ENCODE measurements around the gene MBP.

MBP gene

GRCh38 chr18:77139619-77140018 lies 7.0 kb upstream of the MBP start:
- Histone ChIP-seq H3K36me3 (ENCODE audit: control insufficient read depth, low read depth, low read length) (no peaks in the 10 kb centered on the region), H3K9ac (ENCODE audit: low read length) (no peak overlapping the region), H3K27me3 (ENCODE audit: control insufficient read depth, insufficient read depth, low read length) (peaks cover 3% of the 10 kb centered on the region), H3K4me3 (ENCODE audit: low read length) (no peak overlapping the region), H3K27ac (ENCODE audit: low read length) (no peak overlapping the region), H3K9me3 (ENCODE audit: control insufficient read depth, low read depth, low read length) (peaks cover 5% of the 10 kb centered on the region), H3K4me1 (ENCODE audit: control insufficient read depth, low read depth, low read length) (no peaks in the 10 kb centered on the region)

- peaks cover 17% of the 10 kb centered on the region for H3K27me3 ChIP-seq (ENCODE audit: control insufficient read depth, insufficient read depth, low read length)
- no peaks in the 10 kb centered on the region for H3K4me1 ChIP-seq (ENCODE audit: control insufficient read depth, low read depth, low read length)
- no peak overlapping the region for H3K4me3 ChIP-seq (ENCODE audit: low read length)
- H3K9ac ChIP-seq (ENCODE audit: low read length), result no peak overlapping the region
- H3K36me3 ChIP-seq (ENCODE audit: control insufficient read depth, low read depth, low read length), result no peaks in the 10 kb centered on the region
- peaks cover 5% of the 10 kb centered on the region for H3K9me3 ChIP-seq (ENCODE audit: control insufficient read depth, low read depth, low read length)
- no peak overlapping the region for H3K27ac ChIP-seq (ENCODE audit: low read length)
These were observed 5.7 kb upstream of the MBP start for GRCh38 chr18:77138270-77138669.

GRCh38 chr18:77137851-77138250 lies 5.3 kb upstream of the MBP start:
- Histone ChIP-seq H3K27me3 (ENCODE audit: control insufficient read depth, insufficient read depth, low read length) (peaks cover 21% of the 10 kb centered on the region), H3K4me3 (ENCODE audit: low read length) (no peak overlapping the region), H3K9me3 (ENCODE audit: control insufficient read depth, low read depth, low read length) (peaks cover 5% of the 10 kb centered on the region), H3K27ac (ENCODE audit: low read length) (no peak overlapping the region), H3K4me1 (ENCODE audit: control insufficient read depth, low read depth, low read length) (no peaks in the 10 kb centered on the region), H3K36me3 (ENCODE audit: control insufficient read depth, low read depth, low read length) (no peaks in the 10 kb centered on the region), H3K9ac (ENCODE audit: low read length) (no peak overlapping the region)

DNA sequence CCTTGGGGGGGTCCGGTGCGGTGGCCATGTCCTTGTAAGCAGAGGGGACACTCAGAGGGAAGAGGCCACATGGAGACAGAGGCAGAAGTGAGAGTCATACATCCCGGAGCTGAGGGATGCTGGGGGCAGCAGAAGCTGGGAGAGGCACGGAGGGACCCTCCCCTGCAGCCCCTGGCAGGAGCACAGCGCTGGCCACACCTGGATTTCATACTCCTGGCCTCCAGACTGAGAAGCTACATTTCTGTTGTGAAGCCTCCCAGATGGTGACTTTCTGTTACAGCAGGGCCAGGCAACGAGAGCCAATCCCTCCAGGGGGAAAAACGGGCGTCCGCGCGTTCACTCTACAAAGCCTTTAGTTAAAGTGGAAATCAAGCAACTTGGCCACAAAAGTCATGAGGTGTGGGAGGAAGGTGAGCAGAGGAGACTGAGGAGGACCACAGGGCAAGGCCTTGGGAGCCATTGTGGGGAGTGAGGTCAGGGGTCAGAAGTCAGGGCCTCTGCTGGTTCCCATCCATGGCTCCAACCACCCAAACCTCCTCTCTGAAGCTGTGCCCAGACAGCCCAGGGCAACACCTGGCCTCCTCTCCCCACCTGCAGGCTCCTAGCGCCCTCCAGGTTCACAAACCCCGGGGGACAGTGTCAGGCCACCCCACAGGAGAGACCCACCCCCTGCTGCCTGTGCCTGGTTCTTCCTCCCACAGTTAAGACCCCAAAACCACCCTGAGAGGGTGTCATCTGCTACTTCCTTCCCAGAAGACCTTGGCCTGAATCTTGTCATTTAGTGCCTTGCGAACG lies 4.5 kb upstream of the MBP start:
- Histone ChIP-seq H3K36me3 (ENCODE audit: control insufficient read depth, low read depth, low read length) (no peaks in the 10 kb centered on the region), H3K9ac (ENCODE audit: low read length) (no peak overlapping the region), H3K27me3 (ENCODE audit: control insufficient read depth, insufficient read depth, low read length) (peaks cover 27% of the 10 kb centered on the region), H3K4me3 (ENCODE audit: low read length) (no peak overlapping the region), H3K4me1 (ENCODE audit: control insufficient read depth, low read depth, low read length) (no peaks in the 10 kb centered on the region), H3K9me3 (ENCODE audit: control insufficient read depth, low read depth, low read length) (peaks cover 3% of the 10 kb centered on the region), H3K27ac (ENCODE audit: low read length) (no peak overlapping the region)

DNA sequence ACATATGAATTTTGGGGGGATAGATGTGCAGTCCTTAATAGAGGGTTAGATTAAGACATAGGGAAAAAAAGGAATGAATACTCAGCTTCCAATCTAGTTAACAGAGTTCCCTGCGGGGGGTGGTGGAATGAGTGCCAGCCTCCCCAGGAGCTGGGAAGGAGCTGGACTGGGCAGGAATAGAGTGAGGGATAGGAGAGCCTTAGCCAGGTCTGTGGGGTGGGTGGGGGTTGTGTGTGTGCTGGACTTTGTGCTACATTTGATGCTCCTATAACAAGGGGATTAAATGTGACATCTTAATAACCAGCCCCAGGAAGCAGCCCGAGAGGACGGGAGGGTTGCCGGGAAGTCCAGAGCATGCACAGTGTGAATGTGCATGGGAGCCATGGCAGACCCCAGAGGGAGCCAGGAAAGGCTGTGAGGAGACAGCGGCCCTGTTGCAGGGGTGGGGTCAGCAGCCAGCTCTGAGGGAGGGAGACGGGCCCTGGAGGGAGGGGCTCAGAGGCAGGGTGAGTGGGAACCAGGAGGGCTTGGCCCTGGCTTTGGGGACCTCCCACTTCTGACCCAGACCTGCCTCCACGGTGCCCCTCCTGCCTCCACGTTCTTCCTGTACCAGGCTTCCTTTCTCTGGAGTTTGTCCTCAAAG lies 3.6 kb upstream of the MBP start:
- Histone ChIP-seq H3K9me3 (ENCODE audit: control insufficient read depth, low read depth, low read length) (no peaks in the 10 kb centered on the region), H3K4me1 (ENCODE audit: control insufficient read depth, low read depth, low read length) (no peaks in the 10 kb centered on the region), H3K27ac (ENCODE audit: low read length) (no peak overlapping the region), H3K9ac (ENCODE audit: low read length) (no peak overlapping the region), H3K36me3 (ENCODE audit: control insufficient read depth, low read depth, low read length) (no peaks in the 10 kb centered on the region), H3K4me3 (ENCODE audit: low read length) (no peak overlapping the region), H3K27me3 (ENCODE audit: control insufficient read depth, insufficient read depth, low read length) (peaks cover 36% of the 10 kb centered on the region)

DNA sequence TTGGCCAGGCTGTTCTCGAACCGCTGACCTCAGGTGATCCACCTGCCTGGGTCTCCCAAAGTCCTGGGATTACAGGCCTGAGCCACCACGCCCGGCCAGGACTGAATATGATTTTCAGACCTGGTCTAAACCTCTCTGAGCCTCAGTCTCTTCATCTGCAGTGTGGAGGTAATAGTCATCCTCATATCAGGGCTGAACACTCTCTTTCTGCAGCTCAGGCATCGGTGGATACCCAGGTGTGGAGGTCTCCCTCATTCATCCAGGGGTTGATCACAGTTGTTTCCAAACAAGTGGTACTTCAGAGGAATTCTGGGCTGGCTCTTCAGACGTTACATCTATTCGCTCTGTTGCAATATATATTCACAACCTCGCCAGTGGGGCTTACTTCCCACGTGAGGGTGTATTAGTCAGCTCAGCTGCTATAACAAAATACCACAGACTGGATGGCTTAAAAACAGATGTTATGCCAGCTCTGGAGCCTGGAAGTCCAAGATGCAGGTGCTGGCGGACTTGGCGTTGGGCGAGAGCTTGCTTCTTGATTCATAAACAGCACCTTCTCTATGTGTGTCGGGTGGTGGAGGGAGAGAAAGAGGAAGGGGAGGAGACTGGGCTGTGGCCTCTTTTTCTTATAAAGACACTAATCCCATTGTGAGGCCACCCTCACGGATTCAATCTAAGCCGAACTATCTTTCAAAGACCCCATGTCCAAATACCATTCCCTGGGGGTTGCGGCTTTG lies 2.9 kb upstream of the MBP start:
- H3K9ac ChIP-seq (ENCODE audit: low read length), result no peak overlapping the region
- H3K27me3 ChIP-seq (ENCODE audit: control insufficient read depth, insufficient read depth, low read length), result peaks cover 43% of the 10 kb centered on the region
- no peaks in the 10 kb centered on the region for H3K36me3 ChIP-seq (ENCODE audit: control insufficient read depth, low read depth, low read length)
- H3K27ac ChIP-seq (ENCODE audit: low read length), result no peak overlapping the region
- no peaks in the 10 kb centered on the region for H3K9me3 ChIP-seq (ENCODE audit: control insufficient read depth, low read depth, low read length)
- no peaks in the 10 kb centered on the region for H3K4me1 ChIP-seq (ENCODE audit: control insufficient read depth, low read depth, low read length)
- no peak overlapping the region for H3K4me3 ChIP-seq (ENCODE audit: low read length)

GRCh38 chr18:77134611-77135010 lies 2.0 kb upstream of the MBP start:
- no peak overlapping the region for H3K9ac ChIP-seq (ENCODE audit: low read length)
- H3K36me3 ChIP-seq (ENCODE audit: control insufficient read depth, low read depth, low read length), result no peaks in the 10 kb centered on the region
- H3K27me3 ChIP-seq (ENCODE audit: control insufficient read depth, insufficient read depth, low read length), result peaks cover 49% of the 10 kb centered on the region
- H3K4me3 ChIP-seq (ENCODE audit: low read length), result no peak overlapping the region
- no peak overlapping the region for H3K27ac ChIP-seq (ENCODE audit: low read length)
- H3K4me1 ChIP-seq (ENCODE audit: control insufficient read depth, low read depth, low read length), result no peaks in the 10 kb centered on the region
- no peaks in the 10 kb centered on the region for H3K9me3 ChIP-seq (ENCODE audit: control insufficient read depth, low read depth, low read length)

DNA sequence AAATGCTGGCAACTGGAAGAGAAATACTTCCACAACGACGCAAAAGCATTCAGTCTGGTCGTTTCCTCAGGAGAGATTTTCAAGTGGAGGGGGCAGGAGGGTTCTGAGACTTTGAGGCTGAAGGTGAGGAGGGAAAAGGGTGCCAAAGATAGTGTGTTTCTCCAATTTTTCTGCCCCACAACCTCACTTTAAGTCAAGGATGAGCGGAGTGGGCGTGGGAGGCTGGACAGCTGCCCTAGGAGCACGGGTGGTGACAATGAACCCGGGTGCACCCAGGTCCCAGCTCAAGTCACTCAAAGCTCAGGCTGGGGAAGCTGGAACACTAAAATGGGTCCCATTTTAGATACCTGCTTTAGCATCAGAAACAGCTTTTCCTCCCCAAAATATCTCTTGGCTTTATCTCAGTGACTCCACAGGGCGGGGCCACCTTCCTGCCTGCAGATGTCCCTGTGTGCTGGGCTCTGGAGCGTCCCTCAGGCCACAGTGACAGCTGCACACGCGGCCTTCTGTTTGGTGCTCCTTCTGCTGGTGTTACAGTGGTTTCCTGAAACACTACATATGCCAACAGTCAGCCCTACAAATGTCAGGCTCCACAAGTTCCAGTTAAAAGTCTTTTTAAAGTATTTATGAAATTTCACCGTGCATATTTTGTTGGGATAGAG lies 1.4 kb upstream of the MBP start:
- Histone ChIP-seq H3K4me3 (ENCODE audit: low read length) (no peak overlapping the region), H3K27ac (ENCODE audit: low read length) (no peak overlapping the region), H3K4me1 (ENCODE audit: control insufficient read depth, low read depth, low read length) (no peaks in the 10 kb centered on the region), H3K36me3 (ENCODE audit: control insufficient read depth, low read depth, low read length) (no peaks in the 10 kb centered on the region), H3K27me3 (ENCODE audit: control insufficient read depth, insufficient read depth, low read length) (peaks cover 49% of the 10 kb centered on the region), H3K9ac (ENCODE audit: low read length) (no peak overlapping the region), H3K9me3 (ENCODE audit: control insufficient read depth, low read depth, low read length) (no peaks in the 10 kb centered on the region)

- Histone ChIP-seq H3K9ac (ENCODE audit: low read length) (no peak overlapping the region), H3K27ac (ENCODE audit: low read length) (no peak overlapping the region), H3K4me3 (ENCODE audit: low read length) (peak overlapping the region; percentile 61), H3K9me3 (ENCODE audit: control insufficient read depth, low read depth, low read length) (no peaks in the 10 kb centered on the region), H3K4me1 (ENCODE audit: control insufficient read depth, low read depth, low read length) (no peaks in the 10 kb centered on the region), H3K36me3 (ENCODE audit: control insufficient read depth, low read depth, low read length) (no peaks in the 10 kb centered on the region), H3K27me3 (ENCODE audit: control insufficient read depth, insufficient read depth, low read length) (peaks cover 49% of the 10 kb centered on the region)
These were observed 660 bp upstream of the MBP start for GRCh38 chr18:77133051-77133834.

DNA sequence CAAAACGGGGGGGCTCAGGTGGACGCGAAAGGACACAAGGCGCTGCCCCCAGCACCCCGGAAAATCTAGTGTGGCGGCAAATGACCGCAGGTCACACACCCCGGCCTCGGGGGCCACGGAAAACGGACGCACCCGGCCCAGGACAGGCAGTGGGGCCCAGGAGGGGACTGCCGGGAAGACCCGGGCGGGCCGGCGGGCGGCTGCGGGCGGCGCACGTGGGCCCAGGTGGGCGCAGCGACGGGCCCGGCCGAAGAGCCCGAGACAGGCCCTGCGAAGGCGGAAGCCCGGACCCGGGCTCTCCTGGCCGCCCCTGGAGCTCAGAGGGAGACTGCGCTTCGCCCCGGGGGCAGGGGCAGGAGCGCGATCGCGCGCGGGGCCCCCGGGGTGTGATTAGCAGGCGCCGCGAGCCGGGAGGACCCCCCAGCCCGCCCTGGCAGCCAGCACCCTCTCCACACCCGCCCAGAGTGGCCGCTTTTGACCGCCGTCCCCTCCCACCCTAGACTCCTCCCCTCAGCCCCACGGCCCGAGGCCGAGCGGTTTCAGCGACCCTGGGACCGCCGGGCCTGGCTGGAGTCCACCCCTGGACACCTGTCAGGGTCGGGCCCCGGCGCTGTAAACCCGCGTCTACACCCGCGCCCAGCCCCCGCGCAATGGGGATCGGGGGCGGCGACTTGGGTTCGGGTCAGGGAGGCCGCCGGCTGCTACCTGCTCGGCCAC lies 773 bp downstream of the MBP start:
- Histone ChIP-seq H3K9ac (ENCODE audit: low read length) (no peak overlapping the region), H3K27me3 (ENCODE audit: control insufficient read depth, insufficient read depth, low read length) (peaks cover 49% of the 10 kb centered on the region)

More for the DNA sequence above, 773 bp downstream of the MBP start:
- peak overlapping the region; percentile 61 for H3K4me3 ChIP-seq (ENCODE audit: low read length)
- H3K36me3 ChIP-seq (ENCODE audit: control insufficient read depth, low read depth, low read length), result no peaks in the 10 kb centered on the region
- H3K9me3 ChIP-seq (ENCODE audit: control insufficient read depth, low read depth, low read length), result no peaks in the 10 kb centered on the region
- no peaks in the 10 kb centered on the region for H3K4me1 ChIP-seq (ENCODE audit: control insufficient read depth, low read depth, low read length)
- H3K27ac ChIP-seq (ENCODE audit: low read length), result no peak overlapping the region
